Subcutaneous adipose tissue (tissue), 4 donors: ENCODE data around the gene MOSMO. TPM values are rescaled to one million over a fixed set of nuclear protein-coding genes. Genes with fewer than 3 reads are reported as not detected.

ENCODE experiments used
- total RNA-seq, 4 donors: library from RNA; depleted of rRNA; stranded (reverse); fragments of >200 nt; gene quantifications; one replicate each; pipeline ENCODE4 v1.1.0, GENCODE V29; 2016

MOSMO gene
- total RNA-seq, 4 donors from 2014 or later: 15.3 to 33.4 (median 23.8) TPM

Other genes starting within 250 kb of the MOSMO start
- gene NPIPB4, start 150.4 kb upstream of the MOSMO start, total RNA-seq: 100 to 1,000 TPM in 1 of 4 donors, 10 to 100 TPM in 3; 48.1 to 184 (median 74.9) TPM
- 100 to 1,000 TPM; 139 to 149 (median 144) TPM for gene UQCRC2, start 54.8 kb upstream of the MOSMO start, total RNA-seq
- gene PDZD9, start 7.0 kb upstream of the MOSMO start, total RNA-seq: not detected
- gene VWA3A, start 84.4 kb downstream of the MOSMO start, total RNA-seq: not detected
- under 1 TPM in 1 of 4 donors, not detected in 3; 0.22 TPM for gene SDR42E2, start 154.4 kb downstream of the MOSMO start, total RNA-seq
- 10 to 100 TPM; 24.6 to 55.6 (median 35.7) TPM for gene EEF2K, start 198.2 kb downstream of the MOSMO start, total RNA-seq